ENCODE data around the gene CRLF1.

CRLF1 gene

GRCh38 chr19:18543814-18544475 lies 62.7 kb downstream of the CRLF1 start:
- peak; percentile 4 for DNase-seq

All from NCI-H2227 treated with DMSO at 0.1 percent for 48 hours (cell line).